RCC 7860 (cell line): ENCODE results near the gene ZSWIM1.
"Not testable (repeated sequence)": the region's sequence is repeated elsewhere in the genome, so short reads cannot be mapped to it uniquely, and the experiment has no call there.

Experiments used
- DNase-seq: peaks from one replicate; pipeline ENCODE4 v3.0.0-alpha.2; 2015; ENCODE audit warnings: low spot score
- FAIRE-seq: peaks from 2 replicates; lab custom pipeline; 2012; peaks lifted over from hg19 to GRCh38; lab: Jason Lieb, UNC

ZSWIM1 gene

GRCh38 chr20:45887346-45887715 is 6.3 kb downstream of the ZSWIM1 start, which contains the start of gene SPATA25:
Gene SPATA25, minus strand, starts transcription at chr20:45887622. Its CDS starts 32 bp downstream, at chr20:45887590.
- DNase-seq: no peak
- no peak for FAIRE-seq

- no peak for FAIRE-seq
- DNase-seq: no peak
Observed at GRCh38 chr20:45888681-45889080, 7.7 kb downstream of the ZSWIM1 start.

GRCh38 chr20:45890077-45890984 is 9.3 kb downstream of the ZSWIM1 start:
- DNase-seq: no peak
- no peak for FAIRE-seq

- FAIRE-seq: no peak
Observed at GRCh38 chr20:45890985-45891983, 10.3 kb downstream of the ZSWIM1 start, which contains the start of the genes CTSA and NEURL2. Gene CTSA, plus strand, starts transcription at chr20:45891335. Its CDS starts 234 bp downstream, at chr20:45891569. Gene NEURL2, minus strand, starts transcription at chr20:45891208. Its CDS starts 217 bp downstream, at chr20:45890991.

GRCh38 chr20:45892049-45892825 is 11.2 kb downstream of the ZSWIM1 start:
- DNase-seq (peak; percentile 48), FAIRE-seq (no peak)

More at GRCh38 chr20:45890985-45891983, 10.3 kb downstream of the ZSWIM1 start, which contains the start of the genes CTSA and NEURL2:
- peak; percentile 85 for DNase-seq

- FAIRE-seq (no peak), DNase-seq (no peak)
Observed at GRCh38 chr20:45892828-45893500, 11.9 kb downstream of the ZSWIM1 start.

GRCh38 chr20:45893831-45894230 is 12.8 kb downstream of the ZSWIM1 start:
- DNase-seq: no peak
- FAIRE-seq: no peak

- no peak for FAIRE-seq
- no peak for DNase-seq
Observed at GRCh38 chr20:45894797-45895196, 13.8 kb downstream of the ZSWIM1 start.

- no peak for DNase-seq
- FAIRE-seq: no peak
Observed at GRCh38 chr20:45896641-45897161, 15.7 kb downstream of the ZSWIM1 start.

- DNase-seq (no peak), FAIRE-seq (no peak)
Observed at GRCh38 chr20:45897289-45897688, 16.3 kb downstream of the ZSWIM1 start.

- FAIRE-seq: no peak
- DNase-seq: no peak
Observed at GRCh38 chr20:45897692-45898091, 16.7 kb downstream of the ZSWIM1 start.

GRCh38 chr20:45898285-45898684 is 17.3 kb downstream of the ZSWIM1 start:
- FAIRE-seq (no peak), DNase-seq (no peak)

- DNase-seq: no peak
- FAIRE-seq: no peak
Observed at GRCh38 chr20:45899046-45899835, 18.2 kb downstream of the ZSWIM1 start.

GRCh38 chr20:45901332-45901731 is 20.3 kb downstream of the ZSWIM1 start:
- DNase-seq, FAIRE-seq: not testable (repeated sequence)

GRCh38 chr20:45902199-45902701 is 21.2 kb downstream of the ZSWIM1 start:
- DNase-seq: no peak
- FAIRE-seq: no peak

GRCh38 chr20:45904583-45905504 is 23.8 kb downstream of the ZSWIM1 start:
- no peak for DNase-seq
- no peak for FAIRE-seq

- DNase-seq (peak; percentile 85), FAIRE-seq (no peak)
Observed at GRCh38 chr20:45905505-45906079, 24.6 kb downstream of the ZSWIM1 start.
